H1 (cell line): Measurements from ENCODE around the gene RTN4. TPM values are rescaled to one million over a fixed set of nuclear protein-coding genes. Genes with fewer than 3 reads are reported as not detected.

Experiments
- polyA plus RNA-seq, 7 experiments: library from polyadenylated mRNA; depleted of rRNA in 3 of 7; stranded (reverse) in 5 of 7; unstranded in 2 of 7; fragments of >200 nt in 5 of 7; fragments of 200-250 nt in 2 of 7; gene quantifications; 1 replicate in 5 of 7; 2 replicates in 1 of 7; 4 replicates in 1 of 7; pipeline versions ENCODE4 v1.2.1 to v1.2.3, GENCODE V29; 2011 to 2013; ENCODE audit warnings: missing spikeins in 2 of 7, mixed read lengths in 2 of 7
- total RNA-seq: library from RNA; stranded (reverse); fragmentation: NEBNext Ultra II Directional; extraction: Animal tissue kit (Norgen Biotek cat#: 25700); gene quantifications from 2 replicates; pipeline ENCODE4 v1.2.1, GENCODE V29; 2021
- TF ChIP-seq, protein P1 (sequence below): IDR thresholded peaks from 2 replicates; pipeline ENCODE4 v1.6.1; 2011; ENCODE audit warnings: low read depth, mild to moderate bottlenecking, low read length; ENCODE audit not compliant: insufficient read depth

RTN4 gene
- total and polyA plus RNA-seq, 2 of the 8 experiments (the other 6 are each of a cell fraction or from before 2014, with no cell fraction given): 179 to 242 TPM

- TF ChIP-seq, protein P1, sequence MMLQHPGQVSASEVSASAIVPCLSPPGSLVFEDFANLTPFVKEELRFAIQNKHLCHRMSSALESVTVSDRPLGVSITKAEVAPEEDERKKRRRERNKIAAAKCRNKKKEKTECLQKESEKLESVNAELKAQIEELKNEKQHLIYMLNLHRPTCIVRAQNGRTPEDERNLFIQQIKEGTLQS: no peak
These were observed 5.8 kb upstream of the RTN4 start (continued) for GRCh38 chr2:55056024-55056521.
